B cell (primary cell): ENCODE data around the gene ITPR1. TPM values are rescaled to one million over a fixed set of nuclear protein-coding genes. Genes with fewer than 3 reads are reported as not detected.

Experiments used
- ATAC-seq: fragments of 200-7000 bp; cut with Tn5 transposase; one replicate; pipeline ENCODE4 v1.10.0; 2021; ENCODE audit warnings: low read depth, mild to moderate bottlenecking, moderate number of reproducible peaks, moderate library complexity
- CTCF ChIA-PET: fragments of 350-600 bp; sonication (Branson Sonifier 250); formaldehyde crosslinking; loops from one replicate; lab custom pipeline; 2021; ENCODE audit warnings: antibody characterized with exemption, inconsistent platforms; lab: Charles Lee
- POLR2A ChIA-PET: fragments of 350-600 bp; sonication (Branson Sonifier 250); formaldehyde crosslinking; loops from one replicate; lab custom pipeline; 2021; ENCODE audit warnings: antibody characterized with exemption; lab: Charles Lee
- DNase-seq: peaks from one replicate; pipeline ENCODE4 v3.0.0; 2013
- H2AFZ ChIP-seq: 2 replicates; pipeline ENCODE4 v1.6.1; 2012; ENCODE audit warnings: mild to moderate bottlenecking, low read depth, low read length; ENCODE audit not compliant: insufficient read depth, poor library complexity, severe bottlenecking
- H3K27ac ChIP-seq, 2 donors: 1 replicate in 1 of 2; 2 replicates in 1 of 2; pipeline ENCODE4 v1.5.1; 2012 to 2013; ENCODE audit warnings: low read length in 2 of 2, mild to moderate bottlenecking in 2 of 2, moderate library complexity in 1 of 2
- H3K27me3 ChIP-seq, 4 experiments: fragments of 200-600 bp in 1 of 4; sonication (generic) in 1 of 4; replicated peaks in 1 of 4; 1 replicate in 2 of 4; 2 replicates in 2 of 4; pipeline versions ENCODE4 v1.6.1 to v1.7.0; 2013 to 2016; ENCODE audit warnings: low read length in 3 of 4, mild to moderate bottlenecking in 2 of 4, mixed read lengths in 1 of 4, moderate library complexity in 1 of 4; ENCODE audit not compliant: insufficient read depth in 4 of 4, control insufficient read depth in 3 of 4; ENCODE audit errors: control extremely low read depth in 1 of 4
- H3K36me3 ChIP-seq, 2 experiments: replicated peaks in 1 of 2; 1 replicate in 1 of 2; 2 replicates in 1 of 2; pipeline versions ENCODE4 v1.6.1 to v1.7.1; 2013; ENCODE audit warnings: low read length in 1 of 2; ENCODE audit not compliant: insufficient read depth in 2 of 2, control insufficient read depth in 1 of 2; ENCODE audit errors: control extremely low read depth in 1 of 2, extremely low read depth in 1 of 2
- H3K4me1 ChIP-seq, 2 donors: fragments of 200-600 bp in 1 of 2; sonication (generic) in 1 of 2; 1 replicate in 1 of 2; 2 replicates in 1 of 2; pipeline versions ENCODE4 v1.5.1 to v1.6.1; 2013 to 2017; ENCODE audit warnings: low read length in 2 of 2; ENCODE audit not compliant: control insufficient read depth in 2 of 2, insufficient read depth in 2 of 2
- H3K4me2 ChIP-seq: replicated peaks from 2 replicates; pipeline ENCODE3; 2012; ENCODE audit warnings: mild to moderate bottlenecking, low read depth, low read length; ENCODE audit not compliant: poor library complexity, severe bottlenecking
- H3K4me3 ChIP-seq, 5 experiments: fragments of 200-600 bp in 1 of 5; sonication (generic) in 1 of 5; 1 replicate in 3 of 5; 2 replicates in 2 of 5; pipeline versions ENCODE4 v1.5.1 to v1.7.0; 2011 to 2016; ENCODE audit warnings: low read length in 4 of 5, mild to moderate bottlenecking in 4 of 5, low read depth in 2 of 5, control low read depth in 1 of 5, moderate library complexity in 1 of 5; ENCODE audit not compliant: insufficient read depth in 1 of 5; ENCODE audit errors: control extremely low read depth in 1 of 5, extremely low read depth in 1 of 5
- H3K79me2 ChIP-seq: fragments of 200-600 bp; sonication (generic); one replicate; pipeline ENCODE4 v1.6.0; 2016; ENCODE audit warnings: low read length; ENCODE audit not compliant: control insufficient read depth, insufficient read depth
- H3K9ac ChIP-seq: fragments of 200-600 bp; sonication (generic); 2 replicates; pipeline ENCODE4 v1.6.1; 2017; ENCODE audit warnings: mild to moderate bottlenecking, low read length, moderate library complexity
- H3K9me3 ChIP-seq, 3 donors: one replicate each; pipeline versions ENCODE4 v1.6.1 to v1.7.1; 2013; ENCODE audit warnings: low read length in 2 of 3; ENCODE audit not compliant: control insufficient read depth in 2 of 3, insufficient read depth in 1 of 3; ENCODE audit errors: control extremely low read depth in 1 of 3
- H4K20me1 ChIP-seq: 2 replicates; pipeline ENCODE4 v1.6.0; 2012; ENCODE audit warnings: mild to moderate bottlenecking, low read length; ENCODE audit not compliant: insufficient read depth, control insufficient read depth, poor library complexity, severe bottlenecking
- H3K27ac Mint-ChIP-seq: one replicate; pipeline ENCODE4 v1.8.0; 2021; ENCODE audit warnings: mixed read lengths
- H3K27me3 Mint-ChIP-seq: one replicate; pipeline ENCODE4 v1.8.0; 2021; ENCODE audit warnings: mixed read lengths
- H3K4me1 Mint-ChIP-seq: one replicate; pipeline ENCODE4 v1.8.0; 2021; ENCODE audit warnings: mixed read lengths
- H3K4me3 Mint-ChIP-seq: one replicate; pipeline ENCODE4 v1.8.0; 2021; ENCODE audit warnings: mixed read lengths
- H3K9me3 Mint-ChIP-seq: one replicate; pipeline ENCODE4 v1.8.0; 2022; ENCODE audit warnings: mixed read lengths; ENCODE audit not compliant: insufficient read depth
- EZH2 ChIP-seq: IDR thresholded peaks from 2 replicates; pipeline ENCODE4 v1.6.1; 2012; ENCODE audit warnings: borderline replicate concordance, low read depth, mild to moderate bottlenecking, moderate library complexity, low read length; ENCODE audit not compliant: insufficient read depth, poor library complexity, severe bottlenecking
- WGBS: methylation state at CpG from one replicate; pipeline ENCODE4 v1.1.5; 2013; ENCODE audit warnings: missing lambda C conversion rate; ENCODE audit not compliant: insufficient coverage; 5-methylcytosine and 5-hydroxymethylcytosine counted together
- intact Hi-C: fragments of 100-400 bp; cut with micrococcal nuclease; formaldehyde crosslinking; loops from one replicate; pipeline ENCODE4 v1.10.0; 2022
- polyA plus RNA-seq: library from polyadenylated mRNA; depleted of rRNA; stranded (reverse); fragments of >200 nt; gene quantifications from 2 replicates; pipeline ENCODE4 v1.2.3, GENCODE V29; 2012
- total RNA-seq, 2 donors: library from RNA; stranded (reverse); fragments of 120-200 nt in 1 of 2; gene quantifications; 1 replicate in 1 of 2; 2 replicates in 1 of 2; pipeline versions ENCODE4 v1.2.3 to v1.2.4, GENCODE V29; 2013 to 2022
- TF ChIP-seq, protein P1 (sequence below): fragments of 200-600 bp; IDR thresholded peaks from one replicate; pipeline ENCODE4 v1.8.0; 2022; ENCODE audit warnings: antibody characterized with exemption, mild to moderate bottlenecking

The ITPR1 gene
- total and polyA plus RNA-seq, 2 donors (not counting 1 experiment from before 2014, with no cell fraction given), result 64.0 to 332 TPM

DNA sequence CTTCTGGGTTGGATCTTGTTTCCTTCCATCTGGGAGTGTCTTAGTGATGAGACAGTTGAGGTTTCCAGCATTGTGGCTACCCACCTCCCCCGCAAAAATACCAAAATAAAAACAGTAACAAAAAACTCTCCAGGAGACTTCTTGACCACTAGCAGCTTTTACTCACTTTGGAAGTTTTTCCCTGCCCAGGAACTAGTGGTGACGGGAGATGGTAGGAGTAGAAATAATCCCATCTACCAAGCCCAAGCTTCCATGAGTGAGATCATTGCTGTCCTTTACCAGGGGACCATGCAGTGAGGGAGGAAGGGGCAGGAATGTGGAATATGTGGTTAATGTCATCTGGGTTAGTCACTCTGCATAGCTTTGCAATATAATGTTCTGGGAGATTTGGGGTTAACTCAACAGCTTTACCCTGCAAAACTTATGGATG lies 187.7 kb downstream of the ITPR1 start:
- no peak for ATAC-seq
- no peak overlapping the region for H3K4me3 ChIP-seq

DNA sequence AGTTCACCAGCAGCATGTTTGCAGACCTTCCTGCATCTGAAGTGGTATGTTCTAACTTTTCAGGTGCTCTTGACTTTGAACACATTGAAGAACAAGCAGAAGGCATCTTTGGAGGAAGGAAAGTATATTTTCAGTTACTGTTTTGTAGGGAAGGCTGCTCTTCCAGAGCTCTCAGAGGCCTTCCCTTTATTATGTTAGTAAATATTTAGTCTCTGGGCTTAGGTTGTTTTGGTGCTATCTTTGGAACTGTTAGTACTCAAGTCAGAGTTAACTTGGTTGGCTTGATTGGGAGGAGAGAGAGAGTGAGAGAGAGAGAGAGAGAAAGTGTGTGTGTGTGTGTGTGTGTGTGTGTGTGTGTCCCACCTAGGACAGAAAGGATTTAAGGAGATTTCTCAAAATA lies 188.2 kb downstream of the ITPR1 start:
- H3K9ac ChIP-seq, result no peak overlapping the region
- Mint-ChIP-seq H3K4me1 (no peaks in the 10 kb centered on the region), H3K27me3 (no peaks in the 10 kb centered on the region), H3K27ac (no peak overlapping the region), H3K9me3 (no peaks in the 10 kb centered on the region), H3K4me3 (no peak overlapping the region)
- H3K27ac ChIP-seq, result no peak overlapping the region
- ChIA-PET CTCF (no interaction called here), POLR2A (no interaction called here)
- no peak for DNase-seq
- no peak overlapping the region for H2AFZ ChIP-seq
- TF ChIP-seq, protein P1, sequence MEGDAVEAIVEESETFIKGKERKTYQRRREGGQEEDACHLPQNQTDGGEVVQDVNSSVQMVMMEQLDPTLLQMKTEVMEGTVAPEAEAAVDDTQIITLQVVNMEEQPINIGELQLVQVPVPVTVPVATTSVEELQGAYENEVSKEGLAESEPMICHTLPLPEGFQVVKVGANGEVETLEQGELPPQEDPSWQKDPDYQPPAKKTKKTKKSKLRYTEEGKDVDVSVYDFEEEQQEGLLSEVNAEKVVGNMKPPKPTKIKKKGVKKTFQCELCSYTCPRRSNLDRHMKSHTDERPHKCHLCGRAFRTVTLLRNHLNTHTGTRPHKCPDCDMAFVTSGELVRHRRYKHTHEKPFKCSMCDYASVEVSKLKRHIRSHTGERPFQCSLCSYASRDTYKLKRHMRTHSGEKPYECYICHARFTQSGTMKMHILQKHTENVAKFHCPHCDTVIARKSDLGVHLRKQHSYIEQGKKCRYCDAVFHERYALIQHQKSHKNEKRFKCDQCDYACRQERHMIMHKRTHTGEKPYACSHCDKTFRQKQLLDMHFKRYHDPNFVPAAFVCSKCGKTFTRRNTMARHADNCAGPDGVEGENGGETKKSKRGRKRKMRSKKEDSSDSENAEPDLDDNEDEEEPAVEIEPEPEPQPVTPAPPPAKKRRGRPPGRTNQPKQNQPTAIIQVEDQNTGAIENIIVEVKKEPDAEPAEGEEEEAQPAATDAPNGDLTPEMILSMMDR, result no peak
- no peak for TF ChIP-seq EZH2
- H3K27me3 ChIP-seq, result no peaks in the 10 kb centered on the region
- intact Hi-C loops, result no loop called here
- ATAC-seq, result no peak
- H3K4me2 ChIP-seq, result no peak overlapping the region
- H4K20me1 ChIP-seq, result no peaks in the 10 kb centered on the region
- no peaks in the 10 kb centered on the region for H3K9me3 ChIP-seq
- no peaks in the 10 kb centered on the region for H3K4me1 ChIP-seq
- no peaks in the 10 kb centered on the region for H3K79me2 ChIP-seq
- H3K36me3 ChIP-seq, result peaks cover 6 to 97% of the 10 kb centered on the region in 2 experiments
- no peak overlapping the region for H3K4me3 ChIP-seq

More for the DNA sequence above, 187.7 kb downstream of the ITPR1 start:
- no peak for DNase-seq
- H3K4me1 Mint-ChIP-seq, result no peaks in the 10 kb centered on the region
- no peaks in the 10 kb centered on the region for H3K9me3 Mint-ChIP-seq
- H3K36me3 ChIP-seq, result peaks cover 6 to 97% of the 10 kb centered on the region in 2 experiments
- CTCF ChIA-PET, result no interaction called here
- TF ChIP-seq, protein P1, result no peak
- no peak for TF ChIP-seq EZH2
- H3K27ac Mint-ChIP-seq, result no peak overlapping the region
- WGBS, result no CpG with 5 or more reads among the region's 2 CpGs
- no peaks in the 10 kb centered on the region for H3K27me3 Mint-ChIP-seq
- H3K4me1 ChIP-seq, result no peaks in the 10 kb centered on the region
- no peaks in the 10 kb centered on the region for H4K20me1 ChIP-seq
- no peaks in the 10 kb centered on the region for H3K27me3 ChIP-seq
- no peaks in the 10 kb centered on the region for H3K9me3 ChIP-seq
- intact Hi-C loops, result no loop called here
- H3K9ac ChIP-seq, result no peak overlapping the region
- H3K4me3 Mint-ChIP-seq, result no peak overlapping the region
- H3K27ac ChIP-seq, result no peak overlapping the region
- H2AFZ ChIP-seq, result no peak overlapping the region
- POLR2A ChIA-PET, result no interaction called here
- no peaks in the 10 kb centered on the region for H3K79me2 ChIP-seq
- no peak overlapping the region for H3K4me2 ChIP-seq
